PFSK-1 (cell line): ENCODE data around the gene TTC28.

Experiments
- FOXP2 ChIP-seq: optimal IDR thresholded peaks from 2 replicates; pipeline ENCODE3; 2011; ENCODE audit warnings: borderline replicate concordance, control low read depth, inconsistent platforms; ENCODE audit not compliant: insufficient read depth; ENCODE audit errors: extremely low read length, extremely low read depth
- POLR2AphosphoS5 ChIP-seq: IDR thresholded peaks from 2 replicates; pipeline ENCODE4 v1.6.1; 2012; ENCODE audit warnings: low read depth, mild to moderate bottlenecking, control low read depth, low read length, moderate library complexity
- REST ChIP-seq, 2 experiments: IDR thresholded peaks; 2 replicates each; pipeline versions ENCODE4 v1.6.1 to v1.8.0; 2011 to 2012; ENCODE audit warnings: low read depth in 2 of 2, low read length in 2 of 2, control low read depth in 1 of 2, inconsistent platforms in 1 of 2, mild to moderate bottlenecking in 1 of 2, moderate library complexity in 1 of 2; ENCODE audit not compliant: insufficient read depth in 1 of 2
- SIN3A ChIP-seq: IDR thresholded peaks from 2 replicates; pipeline ENCODE4 v1.6.1; 2012; ENCODE audit warnings: mild to moderate bottlenecking, low read length, moderate library complexity, borderline replicate concordance; ENCODE audit not compliant: insufficient read depth
- TAF1 ChIP-seq: IDR thresholded peaks from 2 replicates; pipeline ENCODE4 v1.6.1; 2012; ENCODE audit warnings: low read length, control low read depth, borderline replicate concordance; ENCODE audit not compliant: insufficient read depth

The TTC28 gene

GRCh38 chr22:28046100-28046499, 633.5 kb downstream of the TTC28 start:
- TF ChIP-seq TAF1 (no peak), POLR2AphosphoS5 (no peak), FOXP2 (no peak), REST (IDR thresholded peaks at IDR 0.05; ENCODE audit: insufficient read depth in 1 of 2, low read depth in 2 of 2, low read length in 2 of 2) (no peak), SIN3A (no peak)

GRCh38 chr22:28044546-28045173, 635.0 kb downstream of the TTC28 start:
- TF ChIP-seq REST (IDR thresholded peaks at IDR 0.05; ENCODE audit: insufficient read depth in 1 of 2, low read depth in 2 of 2, low read length in 2 of 2) (no peak), SIN3A (no peak), FOXP2 (no peak), POLR2AphosphoS5 (no peak), TAF1 (no peak)

GRCh38 chr22:28043266-28043665, 636.4 kb downstream of the TTC28 start:
- TF ChIP-seq SIN3A, result no peak
- TF ChIP-seq TAF1, result no peak
- no peak for TF ChIP-seq FOXP2
- TF ChIP-seq REST (IDR thresholded peaks at IDR 0.05; ENCODE audit: insufficient read depth in 1 of 2, low read depth in 2 of 2, low read length in 2 of 2), result no peak
- TF ChIP-seq POLR2AphosphoS5, result no peak

GRCh38 chr22:28034760-28035401, 644.8 kb downstream of the TTC28 start:
- no peak for TF ChIP-seq FOXP2
- TF ChIP-seq REST (IDR thresholded peaks at IDR 0.05; ENCODE audit: insufficient read depth in 1 of 2, low read depth in 2 of 2, low read length in 2 of 2), result no peak
- TF ChIP-seq SIN3A, result no peak
- no peak for TF ChIP-seq POLR2AphosphoS5
- TF ChIP-seq TAF1, result no peak
